HCT116 (cell line): ENCODE data around the gene ITGAL. TPM values are rescaled to one million over a fixed set of nuclear protein-coding genes. Genes with fewer than 3 reads are reported as not detected.
"Not testable (repeated sequence)": the region's sequence is repeated elsewhere in the genome, so short reads cannot be mapped to it uniquely, and the experiment has no call there.

ENCODE experiments used
- ATAC-seq: fragments of 200-7000 bp; cut with Tn5 transposase; 2 replicates; pipeline ENCODE4 v1.9.1; 2020; ENCODE audit warnings: mild to moderate bottlenecking, moderate library complexity
- BruUV-seq: library from RNA; stranded (reverse); fragments of 400-500 nt; replicated peaks from 2 replicates; lab custom pipeline; 2021; lab: Mats Ljungman, UMichigan
- CTCF ChIA-PET: fragments of 300-600 bp; sonication (Branson Sonifier 250); formaldehyde crosslinking; loops from one replicate; lab custom pipeline; 2021; ENCODE audit warnings: antibody characterized with exemption; lab: Charles Lee
- POLR2A ChIA-PET: fragments of 300-600, 350-600 bp; sonication (Branson Sonifier 250); formaldehyde crosslinking; loops from one replicate; lab custom pipeline; 2021; ENCODE audit warnings: antibody characterized with exemption; lab: Charles Lee
- RAD21 ChIA-PET, 2 experiments: fragments of 300-600 bp; sonication (Branson Sonifier 250); formaldehyde crosslinking; loops; one replicate each; lab custom pipeline; 2023; ENCODE audit warnings: low total read pairs in 2 of 2; ENCODE audit not compliant: uncharacterized antibody in 2 of 2, unreplicated experiment in 2 of 2, low non-redundant PET in 1 of 2; lab: Charles Lee
- DNase-seq: peaks from one replicate; pipeline ENCODE4 v3.0.0-alpha.2; 2010; ENCODE audit warnings: low read depth, low spot score
- H2AFZ ChIP-seq: fragments of 200-600 bp; shearing (Covaris generic), sonication (generic); 2 replicates; pipeline ENCODE4 v1.6.1; 2017; ENCODE audit warnings: low read depth, mixed run types, mixed read lengths, antibody characterized with exemption, low read length; ENCODE audit not compliant: poor library complexity, severe bottlenecking
- H3K27ac ChIP-seq: 2 replicates; pipeline ENCODE4 v1.5.1; 2012; ENCODE audit warnings: low read depth, low read length
- H3K27me3 ChIP-seq: fragments of 200-600 bp; sonication (generic); 2 replicates; pipeline ENCODE4 v1.6.1; 2016; ENCODE audit warnings: mixed run types, low read length, mixed read lengths; ENCODE audit not compliant: insufficient read depth
- H3K36me3 ChIP-seq, 2 experiments: fragments of 200-500 bp in 1 of 2; fragments of 200-600 bp in 1 of 2; sonication (Bioruptor generic) in 1 of 2; sonication (generic) in 1 of 2; 2 replicates each; pipeline versions ENCODE4 v1.5.1 to v1.6.1; 2014 to 2016; ENCODE audit warnings: low read length in 2 of 2, inconsistent platforms in 1 of 2, mixed read lengths in 1 of 2, mixed run types in 1 of 2; ENCODE audit not compliant: insufficient read depth in 2 of 2, control insufficient read depth in 1 of 2
- H3K4me1 ChIP-seq, 2 experiments: fragments of 200-600 bp in 1 of 2; sonication (generic) in 1 of 2; 2 replicates each; pipeline versions ENCODE4 v1.5.1 to v1.6.1; 2012 to 2017; ENCODE audit warnings: low read length in 2 of 2, inconsistent platforms in 1 of 2, mild to moderate bottlenecking in 1 of 2, mixed read lengths in 1 of 2, mixed run types in 1 of 2, moderate library complexity in 1 of 2; ENCODE audit not compliant: insufficient read depth in 2 of 2, control insufficient read depth in 1 of 2
- H3K4me2 ChIP-seq: fragments of 200-600 bp; sonication (generic); 2 replicates; pipeline ENCODE4 v1.6.1; 2017; ENCODE audit warnings: mixed run types, low read length, mixed read lengths
- H3K4me3 ChIP-seq, 2 experiments: fragments of 200-600 bp in 1 of 2; sonication (generic) in 1 of 2; replicated peaks in 1 of 2; 2 replicates each; pipeline ENCODE4 v1.5.1; 2011 to 2016; ENCODE audit warnings: low read length in 2 of 2, control low read depth in 1 of 2, low read depth in 1 of 2, mild to moderate bottlenecking in 1 of 2, mixed read lengths in 1 of 2, mixed run types in 1 of 2
- H3K79me2 ChIP-seq: fragments of 200-600 bp; sonication (generic); 2 replicates; pipeline ENCODE4 v1.6.1; 2017; ENCODE audit warnings: mild to moderate bottlenecking, mixed run types, low read length, moderate library complexity, mixed read lengths; ENCODE audit not compliant: insufficient read depth
- H3K9ac ChIP-seq: fragments of 200-600 bp; sonication (generic); 2 replicates; pipeline ENCODE4 v1.6.1; 2016; ENCODE audit warnings: low read length, mixed read lengths
- H3K9me2 ChIP-seq: fragments of 200-600 bp; sonication (generic), shearing (Covaris generic); 2 replicates; pipeline ENCODE4 v1.6.1; 2017; ENCODE audit warnings: mixed run types, mild to moderate bottlenecking, moderate library complexity; ENCODE audit not compliant: insufficient read depth
- H3K9me3 ChIP-seq, 2 experiments: fragments of 200-500 bp in 1 of 2; fragments of 200-600 bp in 1 of 2; sonication (Bioruptor generic) in 1 of 2; sonication (generic) in 1 of 2; 2 replicates each; pipeline ENCODE4 v1.6.1; 2014 to 2017; ENCODE audit warnings: low read length in 2 of 2, mixed read lengths in 2 of 2, inconsistent platforms in 1 of 2, low read depth in 1 of 2, mild to moderate bottlenecking in 1 of 2, mixed run types in 1 of 2, moderate library complexity in 1 of 2; ENCODE audit not compliant: control insufficient read depth in 1 of 2, insufficient read depth in 1 of 2
- H4K20me1 ChIP-seq: fragments of 200-600 bp; sonication (generic), shearing (Covaris generic); 2 replicates; pipeline ENCODE4 v1.6.1; 2017; ENCODE audit warnings: mixed run types, mild to moderate bottlenecking, moderate library complexity; ENCODE audit not compliant: insufficient read depth
- EZH2phosphoT487 ChIP-seq: fragments of 200-600 bp; IDR thresholded peaks from 2 replicates; pipeline ENCODE4 v1.6.1; 2018; ENCODE audit warnings: antibody characterized with exemption, borderline replicate concordance
- FOSL1 ChIP-seq: IDR thresholded peaks from 2 replicates; pipeline ENCODE4 v1.6.1; 2012; ENCODE audit warnings: low read depth
- MAX ChIP-seq: IDR thresholded peaks from 2 replicates; pipeline ENCODE4 v1.6.1; 2012
- POLR2AphosphoS5 ChIP-seq: IDR thresholded peaks from 2 replicates; pipeline ENCODE4 v1.6.1; 2011; ENCODE audit warnings: mild to moderate bottlenecking, low read depth, low read length, moderate library complexity
- intact Hi-C: fragments of 100-400 bp; cut with micrococcal nuclease; formaldehyde crosslinking; loops from 2 replicates; pipeline ENCODE4 v1.10.0; 2022
- total RNA-seq: library from RNA; stranded (reverse); gene quantifications from one replicate; pipeline ENCODE4 v1.2.1, GENCODE V29; 2021; ENCODE audit not compliant: unreplicated experiment

ITGAL gene
- total RNA-seq, 1 experiment from 2014 or later, result 1.4 TPM

- no peak overlapping the region for H3K27ac ChIP-seq
- H3K36me3 ChIP-seq, result no peaks in the 10 kb centered on the region
- no peaks in the 10 kb centered on the region for H4K20me1 ChIP-seq
- H2AFZ ChIP-seq, result no peak overlapping the region
- no peak overlapping the region for H3K4me2 ChIP-seq
- H3K9ac ChIP-seq, result no peak overlapping the region
- ChIA-PET RAD21 (no interaction called here), CTCF (interaction anchor here (1.5 kb wide), 1 partner anchor 109 kb away, joined by 3 read pairs; the partner anchor contains the start of gene DCTPP1), POLR2A (no interaction called here)
- ATAC-seq (no peak), DNase-seq (no peak)
- no peaks in the 10 kb centered on the region; the same call in 1 of the 2 replicates for H3K79me2 ChIP-seq
- H3K27me3 ChIP-seq, result no peaks in the 10 kb centered on the region
- TF ChIP-seq EZH2phosphoT487, result no peak
- no peak for TF ChIP-seq POLR2AphosphoS5
- no peak for TF ChIP-seq MAX
- no peak for TF ChIP-seq FOSL1
- BruUV-seq, result no TSS peak
- H3K4me1 ChIP-seq, result peaks cover 4 to 31% of the 10 kb centered on the region in 2 experiments; a peak in 3 of 4 replicates
- no peaks in the 10 kb centered on the region for H3K9me2 ChIP-seq
- intact Hi-C loops, result no loop called here
- H3K4me3 ChIP-seq, result no peak overlapping the region
- H3K9me3 ChIP-seq, result no peaks in the 10 kb centered on the region
These were observed 66.7 kb downstream of the ITGAL start for GRCh38 chr16:30539000-30539964.

- H3K27ac ChIP-seq, POLR2A ChIA-PET, ATAC-seq, RAD21 ChIA-PET, H3K9me2 ChIP-seq, H3K36me3 ChIP-seq, DNase-seq, H3K9ac ChIP-seq, intact Hi-C loops, BruUV-seq, H3K4me3 ChIP-seq, H3K79me2 ChIP-seq, H3K4me2 ChIP-seq, H4K20me1 ChIP-seq, H3K27me3 ChIP-seq, H3K9me3 ChIP-seq, H2AFZ ChIP-seq, CTCF ChIA-PET: not testable (repeated sequence)
- peaks cover 4 to 24% of the 10 kb centered on the region in 2 experiments; a peak in 3 of 4 replicates for H3K4me1 ChIP-seq
These were observed 67.5 kb downstream of the ITGAL start for GRCh38 chr16:30539986-30540526.

- H3K27me3 ChIP-seq, H3K79me2 ChIP-seq, RAD21 ChIA-PET, H3K27ac ChIP-seq, H4K20me1 ChIP-seq, H3K4me3 ChIP-seq, H2AFZ ChIP-seq, CTCF ChIA-PET, BruUV-seq, H3K4me2 ChIP-seq, H3K36me3 ChIP-seq, ATAC-seq, POLR2A ChIA-PET, H3K9me3 ChIP-seq, H3K9ac ChIP-seq, H3K9me2 ChIP-seq, intact Hi-C loops, DNase-seq: not testable (repeated sequence)
- H3K4me1 ChIP-seq, result peaks cover 1 to 15% of the 10 kb centered on the region in 2 experiments; a peak in 3 of 4 replicates
These were observed 68.4 kb downstream of the ITGAL start for GRCh38 chr16:30540916-30541464.
